ENCODE measurements around the gene RELA. TPM values are rescaled to one million over a fixed set of nuclear protein-coding genes. Genes with fewer than 3 reads are reported as not detected.

The RELA gene
- total and polyA plus RNA-seq, 2 of the 13 experiments (the other 11 are each of a cell fraction or from before 2014, with no cell fraction given), result 21.4 to 40.5 TPM

GRCh38 chr11:65637794-65638419, 24.8 kb downstream of the RELA start, which contains the start of gene SIPA1 (continued):
- TF ChIP-seq ZBTB10 (CRISPR knock-in tag; IDR thresholded peaks at IDR 0.05; ENCODE audit: borderline replicate concordance) (no peak), ZNF800 (CRISPR knock-in tag; IDR thresholded peaks at IDR 0.05) (no peak), ZNF792 (CRISPR knock-in tag; IDR thresholded peaks at IDR 0.05) (no peak), ZNF549 (CRISPR knock-in tag; IDR thresholded peaks at IDR 0.05) (no peak), MAX (IDR thresholded peaks at IDR 0.05) (peak; percentile 45), ZNF331 (CRISPR knock-in tag; IDR thresholded peaks at IDR 0.05) (no peak; the same call in 1 of the 2 replicates), JUND (CRISPR knock-in tag; IDR thresholded peaks at IDR 0.05) (no peak), ZNF678 (CRISPR knock-in tag; IDR thresholded peaks at IDR 0.05) (no peak), CENPT (CRISPR knock-in tag; IDR thresholded peaks at IDR 0.05; ENCODE audit: low read depth) (0 out of 2 replicates have a peak, but pooled peaks have one; percentile 9), ZNF510 (CRISPR knock-in tag; IDR thresholded peaks at IDR 0.05; ENCODE audit: low read depth) (no peak), HIVEP1 (CRISPR knock-in tag; IDR thresholded peaks at IDR 0.05) (0 out of 2 replicates have a peak, but pooled peaks have one; percentile 7), SIX1 (CRISPR knock-in tag; IDR thresholded peaks at IDR 0.05; ENCODE audit: borderline replicate concordance) (no peak), TFDP1 (CRISPR knock-in tag; IDR thresholded peaks at IDR 0.05; ENCODE audit: borderline replicate concordance) (peak; percentile 31; the same call in 1 of the 2 replicates), ZBTB40 (IDR thresholded peaks at IDR 0.05) (no peak), ZBTB40 (CRISPR knock-in tag; IDR thresholded peaks at IDR 0.05) (no peak)

All from HepG2 (cell line).